Mucosa of gallbladder (tissue), 1 donor: Measurements from ENCODE around the gene EFCAB14. TPM values are rescaled to one million over a fixed set of nuclear protein-coding genes. Genes with fewer than 3 reads are reported as not detected.
"Not testable (repeated sequence)": the region's sequence is repeated elsewhere in the genome, so short reads cannot be mapped to it uniquely, and the experiment has no call there.

Experiments used
- DNase-seq: peaks from one replicate; pipeline ENCODE4 v3.0.0-alpha.2; 2020; ENCODE audit warnings: low spot score
- total RNA-seq: library from RNA; stranded (reverse); gene quantifications from one replicate; pipeline ENCODE4 v1.2.1, GENCODE V29; 2021
- donor health status: DM: no; HTN: no; CAD: no.

EFCAB14 gene
- total RNA-seq, 1 donor from 2014 or later = 128 TPM

DNA sequence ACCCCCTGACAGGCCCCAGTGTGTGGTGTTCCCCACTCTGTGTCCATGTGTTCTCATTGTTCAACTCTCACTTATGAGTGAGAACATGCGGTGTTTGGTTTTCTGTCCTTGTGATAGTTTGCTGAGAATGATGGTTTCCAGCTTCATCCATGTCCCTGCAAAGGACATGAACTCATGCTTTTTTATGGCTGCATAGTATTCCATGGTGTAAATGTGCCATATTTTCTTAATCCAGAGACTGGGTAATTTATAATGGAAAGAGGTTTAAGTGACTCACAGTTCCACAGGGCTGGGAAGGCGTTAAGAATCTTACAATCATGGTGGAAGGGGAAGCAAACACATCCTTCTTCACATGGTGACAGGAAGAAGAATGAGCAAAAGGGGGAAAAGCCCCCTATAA lies 64.2 kb downstream of the EFCAB14 start:
- not testable (repeated sequence) for DNase-seq

DNA sequence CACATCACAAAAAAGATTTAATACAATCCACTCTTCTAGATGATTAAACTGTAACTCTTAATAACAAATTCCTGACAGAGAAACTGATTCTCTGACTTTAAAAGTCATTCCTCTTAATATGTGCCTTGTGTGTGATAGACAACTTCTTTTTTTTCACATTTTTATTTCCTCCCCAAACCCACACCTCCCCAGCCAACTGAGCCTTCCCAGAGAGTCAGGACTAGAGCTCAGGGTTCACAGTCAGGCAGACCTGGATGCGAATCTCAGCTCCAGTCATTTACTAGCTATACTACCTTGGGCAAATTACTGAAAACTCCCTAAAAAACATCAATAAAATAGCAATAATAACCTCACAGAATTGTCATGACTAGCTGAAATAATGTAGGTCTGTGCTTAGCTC lies 64.9 kb downstream of the EFCAB14 start:
- no peak for DNase-seq

DNA sequence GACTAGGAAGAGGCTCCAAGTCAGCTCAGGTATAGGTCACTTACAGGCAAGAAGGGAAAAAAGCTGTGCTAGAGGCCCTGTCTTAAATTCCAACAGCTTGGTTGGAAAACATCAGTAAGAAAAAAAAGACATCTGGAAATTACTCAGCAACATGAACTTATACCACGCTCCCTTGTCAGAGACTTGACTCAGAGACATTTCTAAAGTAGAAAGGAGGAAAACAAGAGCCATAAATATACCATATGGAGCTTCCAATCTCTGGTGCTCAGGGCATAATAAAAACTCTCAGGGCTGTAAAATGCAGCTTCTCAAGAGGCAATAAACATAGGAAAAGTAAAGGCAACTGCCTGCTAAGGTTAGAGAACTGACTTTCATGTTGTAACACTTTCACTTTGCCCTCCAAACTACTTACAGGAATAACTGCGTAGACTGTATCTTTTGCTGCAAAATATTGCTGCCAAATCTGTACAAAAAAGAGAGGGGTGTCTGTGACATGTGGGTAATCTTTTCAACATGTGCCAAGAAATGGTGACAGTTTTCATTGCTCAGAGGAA lies 65.4 kb downstream of the EFCAB14 start:
- no peak for DNase-seq

DNA sequence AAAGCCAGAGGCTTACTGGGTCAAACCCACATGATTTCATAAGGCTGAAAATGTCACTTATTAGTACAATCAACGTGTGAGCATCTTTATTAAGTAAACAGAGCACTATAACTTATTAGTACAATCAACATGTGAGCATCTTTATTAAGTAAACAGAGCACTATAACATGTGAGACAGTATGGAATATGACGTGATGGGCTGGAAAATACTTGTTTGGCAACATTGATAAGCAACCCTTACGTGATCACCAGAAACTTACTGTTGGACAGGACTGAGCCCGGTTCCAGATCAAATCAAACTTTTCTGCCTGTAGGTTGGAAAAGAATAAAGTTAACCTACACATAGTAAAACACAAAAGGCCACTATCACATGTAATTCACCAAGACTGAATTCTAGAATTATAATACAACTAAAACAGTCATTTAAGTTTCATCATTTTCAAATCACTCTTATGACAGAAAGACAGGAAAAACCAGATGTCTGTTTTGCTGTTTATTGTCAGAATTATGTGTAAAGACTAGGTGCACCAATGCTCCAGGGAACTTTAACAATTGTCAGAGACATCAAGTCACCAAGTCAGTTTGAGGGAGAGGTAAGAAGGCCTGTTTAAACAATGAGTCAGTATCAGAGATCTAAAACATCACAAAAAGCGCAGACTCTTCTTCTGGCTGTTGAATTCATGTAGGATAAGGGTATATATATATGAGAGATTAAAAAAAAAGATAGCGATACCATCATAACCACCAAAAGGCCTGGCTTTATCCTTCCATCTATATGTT lies 66.4 kb downstream of the EFCAB14 start:
- no peak for DNase-seq

DNA sequence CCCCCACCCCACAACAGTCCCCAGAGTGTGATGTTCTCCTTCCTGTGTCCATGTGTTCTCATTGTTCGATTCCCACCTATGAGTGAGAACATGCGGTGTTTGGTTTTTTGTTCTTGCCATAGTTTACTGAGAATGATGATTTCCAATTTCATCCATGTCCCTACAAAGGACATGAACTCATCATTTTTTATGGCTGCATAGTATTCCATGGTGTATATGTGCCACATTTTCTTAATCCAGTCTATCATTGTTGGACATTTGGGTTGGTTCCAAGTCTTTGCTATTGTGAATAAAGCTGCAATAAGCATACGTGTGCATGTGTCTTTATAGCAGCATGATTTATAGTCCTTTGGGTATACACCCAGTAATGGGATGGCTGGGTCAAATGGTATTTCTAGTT lies 67.8 kb downstream of the EFCAB14 start:
- not testable (repeated sequence) for DNase-seq

DNA sequence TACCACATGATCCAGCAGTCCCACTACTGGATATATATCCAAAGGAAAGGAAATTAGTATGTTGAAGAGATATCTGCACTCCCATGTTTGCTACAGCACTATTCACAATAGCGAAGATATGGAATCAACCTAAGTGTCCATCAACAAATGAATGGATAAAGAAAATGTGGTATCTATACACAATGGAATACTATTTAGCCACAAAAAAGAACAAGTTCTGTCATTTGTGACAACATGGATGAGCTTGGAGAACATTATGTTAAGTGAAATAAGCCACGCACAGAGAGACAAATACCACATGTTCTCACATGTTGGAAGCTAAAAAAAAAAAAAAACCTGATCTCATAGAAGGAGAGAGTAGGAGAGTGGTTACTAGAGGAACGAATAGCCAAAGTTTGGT lies 68.4 kb downstream of the EFCAB14 start:
- no peak for DNase-seq

DNA sequence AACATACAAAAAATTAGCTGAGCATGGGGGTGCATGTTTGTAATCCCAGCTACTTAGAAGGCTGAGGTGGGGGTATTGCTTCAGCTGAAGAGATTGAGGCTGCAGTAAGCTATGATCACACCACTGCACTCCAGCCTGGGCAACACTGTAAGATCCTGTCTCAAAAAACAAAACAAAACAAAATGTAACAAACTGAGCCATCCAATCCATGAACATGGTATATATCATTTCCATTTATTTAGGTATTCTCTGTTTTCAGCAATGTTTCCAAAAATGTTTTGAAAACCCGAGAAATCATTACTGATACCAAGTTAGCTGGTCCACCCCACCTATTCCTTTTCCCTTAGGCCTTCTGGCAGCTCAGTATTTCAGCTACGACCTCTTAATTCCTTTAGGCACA lies 69.2 kb downstream of the EFCAB14 start:
- DNase-seq = no peak

DNA sequence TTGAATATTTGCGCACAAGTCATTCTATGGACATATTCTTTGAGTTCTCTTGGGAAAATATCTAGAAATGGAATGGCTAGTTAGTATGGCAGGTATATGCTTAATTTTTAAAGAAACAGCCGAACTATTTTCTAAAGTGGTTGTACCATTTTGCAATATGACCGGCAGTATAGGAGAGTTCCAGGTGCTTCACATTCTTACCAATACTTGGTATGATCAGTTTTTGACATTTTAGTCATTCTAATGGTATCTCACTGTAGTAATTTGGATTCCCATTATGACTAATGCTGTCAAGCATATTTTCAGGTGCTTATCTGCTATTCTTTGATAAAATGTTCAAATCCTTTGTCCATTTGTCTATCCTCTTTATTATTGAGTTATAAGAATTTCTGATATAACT lies 71.3 kb downstream of the EFCAB14 start:
- no peak for DNase-seq

DNA sequence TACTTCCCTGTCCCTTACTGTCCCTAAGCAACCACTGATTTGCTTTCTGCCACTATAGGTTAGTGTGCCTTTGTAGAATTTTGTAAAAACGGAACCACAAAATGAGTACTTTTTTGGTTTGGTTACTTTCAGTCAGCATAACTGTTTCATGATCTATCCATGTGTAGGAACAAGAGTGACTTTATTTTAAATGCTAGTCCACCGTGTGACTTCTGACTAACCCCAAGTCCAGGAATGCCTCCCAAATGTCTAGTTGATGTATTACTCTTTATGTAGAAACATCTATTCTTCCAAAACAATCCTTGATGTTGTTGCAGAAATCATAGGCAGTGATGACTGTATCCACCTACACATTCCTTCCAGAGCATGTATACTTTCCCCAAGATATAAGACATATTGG lies 72.1 kb downstream of the EFCAB14 start:
- DNase-seq = no peak

DNA sequence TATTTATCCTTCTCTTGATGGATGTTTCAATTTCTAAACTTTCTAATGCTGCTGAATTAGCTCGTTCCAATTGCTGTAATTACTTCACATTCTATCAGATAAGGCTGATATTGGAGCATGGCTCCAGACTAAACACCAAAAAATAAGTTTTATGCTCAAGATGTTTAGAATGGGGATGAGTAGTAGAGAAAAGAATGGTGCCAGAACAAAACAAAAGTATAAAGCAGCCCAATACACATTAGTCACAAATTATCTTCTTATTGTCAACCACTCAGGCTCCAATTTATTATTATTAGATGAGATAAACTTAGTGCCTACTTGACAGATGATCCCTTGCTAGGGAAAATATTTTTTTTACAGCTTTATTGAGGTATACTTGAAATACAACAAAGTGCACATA lies 72.6 kb downstream of the EFCAB14 start:
- no peak for DNase-seq

DNA sequence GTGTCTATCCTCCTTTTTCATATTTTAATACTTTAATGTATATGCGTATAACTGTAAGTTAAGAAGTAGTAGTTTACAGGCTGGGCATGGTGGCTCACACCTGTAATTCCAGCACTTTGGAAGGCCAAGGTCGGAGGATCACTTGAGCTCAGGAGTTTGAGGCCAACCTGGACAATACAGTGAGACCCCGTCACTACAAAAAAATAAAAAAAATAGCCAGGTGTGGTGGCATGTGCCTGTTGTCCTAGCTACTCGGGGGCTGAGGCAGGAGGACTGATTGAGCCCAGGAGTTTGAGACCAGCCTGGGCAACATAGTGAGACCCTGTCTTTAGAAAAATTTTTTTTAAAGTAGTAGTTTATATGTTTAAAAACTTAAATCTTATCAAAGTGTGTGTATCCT lies 73.1 kb downstream of the EFCAB14 start:
- no peak for DNase-seq

DNA sequence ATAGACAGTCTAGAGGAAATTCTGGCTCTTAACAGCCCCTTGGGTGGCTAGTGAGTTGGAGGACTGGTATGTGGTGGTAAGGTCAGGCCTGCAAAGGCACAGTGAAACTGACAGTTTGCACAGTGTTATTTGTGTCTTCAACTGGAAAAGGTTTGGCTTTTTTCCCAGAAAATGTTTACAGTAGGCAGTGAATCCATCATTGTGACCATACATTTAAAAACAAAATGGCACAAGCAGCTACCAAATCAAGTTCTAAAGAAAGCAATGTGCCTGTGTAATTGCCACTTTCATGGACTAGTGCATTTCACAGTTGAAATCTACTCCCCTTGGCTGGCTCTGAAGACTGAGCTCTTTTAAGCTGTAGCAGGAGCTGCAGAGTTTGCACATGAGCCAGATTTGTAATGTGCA lies 75.5 kb downstream of the EFCAB14 start:
- no peak for DNase-seq

DNA sequence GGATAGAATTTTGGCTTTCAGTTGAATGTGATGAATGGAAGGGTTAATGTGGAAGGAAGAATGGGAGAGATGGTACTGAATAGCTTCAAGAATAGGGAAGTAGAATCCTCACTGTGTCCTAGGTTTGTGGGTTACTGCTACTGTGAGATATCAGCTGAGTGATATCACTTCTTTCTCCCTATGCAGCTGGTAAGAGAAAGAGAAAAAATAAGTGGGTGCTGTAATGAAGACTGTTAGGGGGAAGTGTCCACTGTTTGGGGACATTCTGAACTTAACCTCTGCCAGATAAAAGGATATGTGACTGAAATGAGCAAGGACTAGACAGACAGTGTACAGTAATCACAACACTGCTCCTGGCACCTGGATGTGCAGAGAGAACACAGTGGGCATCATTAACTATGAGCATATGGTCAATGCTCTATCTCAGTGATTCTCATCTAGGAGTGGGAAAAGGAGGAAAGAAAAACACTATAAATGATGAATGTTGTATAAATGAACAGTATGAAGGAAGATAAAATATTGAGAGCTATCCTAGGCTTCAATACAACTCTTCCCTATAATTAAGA lies 76.7 kb downstream of the EFCAB14 start:
- no peak for DNase-seq

DNA sequence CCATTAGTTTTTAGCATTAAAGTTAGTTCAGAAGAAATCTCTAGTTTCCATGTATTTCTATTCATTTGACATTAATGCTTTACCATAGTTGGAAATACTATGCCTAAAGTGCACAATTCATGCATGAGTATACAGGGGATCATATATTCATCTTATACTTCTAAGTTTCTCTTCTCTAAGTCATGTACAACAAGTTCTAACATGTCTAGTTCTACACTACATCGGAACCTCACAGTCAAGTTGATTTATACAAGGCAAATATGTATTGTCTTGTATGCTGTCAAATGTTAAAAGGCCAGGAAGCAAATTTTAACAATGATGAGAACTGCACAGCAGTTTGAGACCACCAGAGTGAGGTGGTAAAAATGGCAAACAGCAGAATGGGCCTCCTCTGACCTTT lies 79.4 kb downstream of the EFCAB14 start:
- DNase-seq = no peak

DNA sequence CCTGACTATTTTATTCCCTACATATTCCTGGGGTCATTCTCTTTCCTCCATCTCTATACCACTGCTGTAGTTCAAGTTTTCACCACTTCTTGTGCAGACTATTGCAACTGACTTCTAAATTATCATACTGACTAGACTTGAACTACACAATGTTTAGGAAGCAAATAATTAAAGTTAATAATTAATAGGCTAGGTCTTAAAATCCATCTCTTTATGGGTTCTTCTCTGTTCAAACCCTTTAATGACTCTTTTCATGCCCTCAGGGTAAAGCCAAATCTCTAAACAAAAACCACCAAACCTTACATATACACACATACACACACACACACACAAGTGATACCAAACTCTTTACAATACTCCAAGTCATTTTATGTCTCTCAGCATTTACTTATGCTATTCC lies 80.0 kb downstream of the EFCAB14 start:
- DNase-seq = no peak

DNA sequence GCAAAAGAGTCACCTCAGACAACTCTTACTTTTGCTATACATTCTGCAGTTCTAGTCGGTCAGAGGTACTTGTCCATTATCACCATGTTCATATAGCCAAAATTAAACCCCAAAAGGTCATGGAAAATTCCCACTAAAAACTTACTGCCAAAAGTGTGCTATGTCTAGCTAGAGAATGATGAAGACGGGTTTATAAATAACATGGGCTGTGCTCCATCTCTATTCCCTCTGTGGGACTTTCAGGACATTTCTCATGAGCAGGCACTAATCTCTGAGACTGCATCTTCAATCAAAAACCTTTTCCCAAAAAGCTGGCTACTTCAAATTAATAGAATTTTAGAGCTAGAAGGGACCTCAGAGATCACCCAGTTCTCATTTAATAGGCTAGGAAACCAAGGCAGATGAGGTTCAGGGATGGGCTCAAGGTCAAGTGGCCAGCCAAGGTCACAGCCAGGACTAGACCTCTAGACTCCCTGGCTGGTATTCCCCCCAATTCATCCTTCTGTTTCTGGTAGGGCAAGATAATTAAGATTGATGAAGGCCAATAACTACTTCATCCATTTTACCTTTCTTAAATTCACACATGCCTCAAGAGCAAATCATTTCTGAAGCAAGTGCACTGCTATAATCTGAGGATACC lies 81.3 kb downstream of the EFCAB14 start:
- no peak for DNase-seq

DNA sequence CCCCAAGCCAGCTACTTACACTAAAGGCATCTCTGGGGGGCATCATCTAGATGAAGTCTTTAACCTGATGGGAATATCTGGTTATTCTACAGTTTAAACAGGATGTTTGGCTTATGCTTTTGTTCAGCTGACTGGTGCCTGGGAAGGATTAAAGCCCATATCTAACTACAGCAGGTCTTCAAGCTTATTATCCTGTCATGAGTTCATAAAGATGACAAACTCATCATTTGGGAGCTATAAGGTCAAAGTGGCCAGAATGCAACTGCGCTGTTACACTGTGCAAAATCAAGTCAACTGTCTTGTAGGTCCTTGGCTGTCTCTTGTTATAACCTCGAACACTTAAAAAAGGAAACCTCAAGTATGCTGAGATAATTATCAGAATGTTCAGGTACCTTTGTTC lies 83.7 kb downstream of the EFCAB14 start:
- no peak for DNase-seq

DNA sequence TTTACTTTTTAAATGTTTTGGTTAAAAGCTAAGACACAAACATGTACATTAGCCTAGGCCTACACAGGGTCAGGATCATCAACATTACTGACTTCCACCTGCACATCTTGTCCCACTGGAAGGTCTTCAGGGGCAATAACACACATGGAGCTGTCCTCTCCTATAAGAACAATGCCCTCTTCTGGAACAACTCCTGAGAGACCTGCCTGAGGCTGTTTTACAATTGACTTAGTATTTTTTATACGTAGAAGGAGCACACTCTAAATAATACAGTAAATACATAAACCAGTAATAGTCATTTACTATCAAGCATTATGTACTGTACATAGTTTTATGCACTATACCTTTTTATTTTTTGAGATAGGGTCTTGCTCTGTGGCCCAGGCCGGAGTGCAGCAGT lies 88.2 kb downstream of the EFCAB14 start:
- DNase-seq = no peak

Other genes starting within 250 kb of the EFCAB14 start
- gene DMBX1, start 229.3 kb downstream of the EFCAB14 start, total RNA-seq = not detected
- not detected for gene KNCN, start 167.5 kb downstream of the EFCAB14 start, total RNA-seq
- 36.5 TPM for gene MKNK1, start 114.8 kb downstream of the EFCAB14 start, total RNA-seq
- 12.8 TPM for gene MOB3C, start 102.3 kb downstream of the EFCAB14 start, total RNA-seq
- 60.5 TPM for gene ATPAF1, start 50.8 kb downstream of the EFCAB14 start, total RNA-seq
- 0.35 TPM for gene TEX38, start 47.3 kb downstream of the EFCAB14 start, total RNA-seq
- gene CYP4B1, start 79.9 kb upstream of the EFCAB14 start, total RNA-seq = 6.7 TPM
- gene CYP4A11, start 222.4 kb upstream of the EFCAB14 start, total RNA-seq = 14.2 TPM